HCT116 (cell line): ENCODE measurements around the gene MBD3L1. TPM values are rescaled to one million over a fixed set of nuclear protein-coding genes. Genes with fewer than 3 reads are reported as not detected.

Source experiments
- ATAC-seq: fragments of 200-7000 bp; cut with Tn5 transposase; 2 replicates; pipeline ENCODE4 v1.9.1; 2020; ENCODE audit warnings: mild to moderate bottlenecking, moderate library complexity
- BruUV-seq: library from RNA; stranded (reverse); fragments of 400-500 nt; replicated peaks from 2 replicates; lab custom pipeline; 2021; lab: Mats Ljungman, UMichigan
- CTCF ChIA-PET: fragments of 300-600 bp; sonication (Branson Sonifier 250); formaldehyde crosslinking; loops from one replicate; lab custom pipeline; 2021; ENCODE audit warnings: antibody characterized with exemption; lab: Charles Lee
- POLR2A ChIA-PET: fragments of 300-600, 350-600 bp; sonication (Branson Sonifier 250); formaldehyde crosslinking; loops from one replicate; lab custom pipeline; 2021; ENCODE audit warnings: antibody characterized with exemption; lab: Charles Lee
- RAD21 ChIA-PET, 2 experiments: fragments of 300-600 bp; sonication (Branson Sonifier 250); formaldehyde crosslinking; loops; one replicate each; lab custom pipeline; 2023; ENCODE audit warnings: low total read pairs in 2 of 2; ENCODE audit not compliant: uncharacterized antibody in 2 of 2, unreplicated experiment in 2 of 2, low non-redundant PET in 1 of 2; lab: Charles Lee
- DNase-seq: peaks from one replicate; pipeline ENCODE4 v3.0.0-alpha.2; 2010; ENCODE audit warnings: low read depth, low spot score
- H2AFZ ChIP-seq: fragments of 200-600 bp; shearing (Covaris generic), sonication (generic); 2 replicates; pipeline ENCODE4 v1.6.1; 2017; ENCODE audit warnings: low read depth, mixed run types, mixed read lengths, antibody characterized with exemption, low read length; ENCODE audit not compliant: poor library complexity, severe bottlenecking
- H3K27ac ChIP-seq: 2 replicates; pipeline ENCODE4 v1.5.1; 2012; ENCODE audit warnings: low read depth, low read length
- H3K27me3 ChIP-seq: fragments of 200-600 bp; sonication (generic); 2 replicates; pipeline ENCODE4 v1.6.1; 2016; ENCODE audit warnings: mixed run types, low read length, mixed read lengths; ENCODE audit not compliant: insufficient read depth
- H3K36me3 ChIP-seq, 2 experiments: fragments of 200-500 bp in 1 of 2; fragments of 200-600 bp in 1 of 2; sonication (Bioruptor generic) in 1 of 2; sonication (generic) in 1 of 2; 2 replicates each; pipeline versions ENCODE4 v1.5.1 to v1.6.1; 2014 to 2016; ENCODE audit warnings: low read length in 2 of 2, inconsistent platforms in 1 of 2, mixed read lengths in 1 of 2, mixed run types in 1 of 2; ENCODE audit not compliant: insufficient read depth in 2 of 2, control insufficient read depth in 1 of 2
- H3K4me1 ChIP-seq, 2 experiments: fragments of 200-600 bp in 1 of 2; sonication (generic) in 1 of 2; 2 replicates each; pipeline versions ENCODE4 v1.5.1 to v1.6.1; 2012 to 2017; ENCODE audit warnings: low read length in 2 of 2, inconsistent platforms in 1 of 2, mild to moderate bottlenecking in 1 of 2, mixed read lengths in 1 of 2, mixed run types in 1 of 2, moderate library complexity in 1 of 2; ENCODE audit not compliant: insufficient read depth in 2 of 2, control insufficient read depth in 1 of 2
- H3K4me2 ChIP-seq: fragments of 200-600 bp; sonication (generic); 2 replicates; pipeline ENCODE4 v1.6.1; 2017; ENCODE audit warnings: mixed run types, low read length, mixed read lengths
- H3K4me3 ChIP-seq, 2 experiments: fragments of 200-600 bp in 1 of 2; sonication (generic) in 1 of 2; replicated peaks in 1 of 2; 2 replicates each; pipeline ENCODE4 v1.5.1; 2011 to 2016; ENCODE audit warnings: low read length in 2 of 2, control low read depth in 1 of 2, low read depth in 1 of 2, mild to moderate bottlenecking in 1 of 2, mixed read lengths in 1 of 2, mixed run types in 1 of 2
- H3K79me2 ChIP-seq: fragments of 200-600 bp; sonication (generic); 2 replicates; pipeline ENCODE4 v1.6.1; 2017; ENCODE audit warnings: mild to moderate bottlenecking, mixed run types, low read length, moderate library complexity, mixed read lengths; ENCODE audit not compliant: insufficient read depth
- H3K9ac ChIP-seq: fragments of 200-600 bp; sonication (generic); 2 replicates; pipeline ENCODE4 v1.6.1; 2016; ENCODE audit warnings: low read length, mixed read lengths
- H3K9me2 ChIP-seq: fragments of 200-600 bp; sonication (generic), shearing (Covaris generic); 2 replicates; pipeline ENCODE4 v1.6.1; 2017; ENCODE audit warnings: mixed run types, mild to moderate bottlenecking, moderate library complexity; ENCODE audit not compliant: insufficient read depth
- H3K9me3 ChIP-seq, 2 experiments: fragments of 200-500 bp in 1 of 2; fragments of 200-600 bp in 1 of 2; sonication (Bioruptor generic) in 1 of 2; sonication (generic) in 1 of 2; 2 replicates each; pipeline ENCODE4 v1.6.1; 2014 to 2017; ENCODE audit warnings: low read length in 2 of 2, mixed read lengths in 2 of 2, inconsistent platforms in 1 of 2, low read depth in 1 of 2, mild to moderate bottlenecking in 1 of 2, mixed run types in 1 of 2, moderate library complexity in 1 of 2; ENCODE audit not compliant: control insufficient read depth in 1 of 2, insufficient read depth in 1 of 2
- H4K20me1 ChIP-seq: fragments of 200-600 bp; sonication (generic), shearing (Covaris generic); 2 replicates; pipeline ENCODE4 v1.6.1; 2017; ENCODE audit warnings: mixed run types, mild to moderate bottlenecking, moderate library complexity; ENCODE audit not compliant: insufficient read depth
- CBX3 ChIP-seq: IDR thresholded peaks from 2 replicates; pipeline ENCODE4 v1.6.1; 2012; ENCODE audit warnings: low read depth
- CTCF ChIP-seq, 3 experiments: fragments of 200-600 bp in 1 of 3; sonication (generic) in 1 of 3; IDR thresholded peaks in 2 of 3; conservative IDR thresholded peaks in 1 of 3; 2 replicates each; pipeline ENCODE4 v1.5.1; 2012 to 2017; ENCODE audit warnings: low read depth in 2 of 3, low read length in 2 of 3, antibody characterized with exemption in 1 of 3, borderline replicate concordance in 1 of 3, control low read depth in 1 of 3, mild to moderate bottlenecking in 1 of 3, mixed read lengths in 1 of 3, mixed run types in 1 of 3, moderate library complexity in 1 of 3; ENCODE audit not compliant: insufficient read depth in 1 of 3
- ELF1 ChIP-seq: IDR thresholded peaks from 2 replicates; pipeline ENCODE4 v1.6.1; 2012; ENCODE audit warnings: low read depth, borderline replicate concordance
- EZH2 ChIP-seq: fragments of 200-600 bp; sonication (generic); IDR thresholded peaks from 2 replicates; pipeline ENCODE4 v1.6.1; 2017; ENCODE audit warnings: antibody characterized with exemption, mixed run types
- EZH2phosphoT487 ChIP-seq: fragments of 200-600 bp; IDR thresholded peaks from 2 replicates; pipeline ENCODE4 v1.6.1; 2018; ENCODE audit warnings: antibody characterized with exemption, borderline replicate concordance
- JUND ChIP-seq: IDR thresholded peaks from 2 replicates; pipeline ENCODE4 v1.6.1; 2012
- POLR2A ChIP-seq: IDR thresholded peaks from 2 replicates; pipeline ENCODE4 v1.7.0; 2011; ENCODE audit warnings: borderline replicate concordance; ENCODE audit not compliant: insufficient read depth, insufficient read length; ENCODE audit errors: extremely low read depth
- RAD21 ChIP-seq: IDR thresholded peaks from 2 replicates; pipeline ENCODE4 v1.6.1; 2012; ENCODE audit warnings: low read depth, mild to moderate bottlenecking
- SP1 ChIP-seq: IDR thresholded peaks from 2 replicates; pipeline ENCODE4 v1.6.1; 2012; ENCODE audit warnings: low read depth
- SRF ChIP-seq: IDR thresholded peaks from 2 replicates; pipeline ENCODE4 v1.6.1; 2012; ENCODE audit warnings: low read depth
- TCF7L2 ChIP-seq: IDR thresholded peaks from 2 replicates; pipeline ENCODE4 v1.7.0; 2011; ENCODE audit warnings: borderline replicate concordance, inconsistent platforms; ENCODE audit not compliant: insufficient read depth, insufficient read length; ENCODE audit errors: extremely low read depth
- ZBTB33 ChIP-seq: IDR thresholded peaks from 2 replicates; pipeline ENCODE4 v1.6.1; 2011; ENCODE audit warnings: mild to moderate bottlenecking, low read length, moderate library complexity; ENCODE audit not compliant: insufficient replicate concordance; ENCODE audit errors: extremely low read depth
- intact Hi-C: fragments of 100-400 bp; cut with micrococcal nuclease; formaldehyde crosslinking; loops from 2 replicates; pipeline ENCODE4 v1.10.0; 2022
- total RNA-seq: library from RNA; stranded (reverse); gene quantifications from one replicate; pipeline ENCODE4 v1.2.1, GENCODE V29; 2021; ENCODE audit not compliant: unreplicated experiment

Gene MBD3L1
- total RNA-seq, 1 experiment from 2014 or later, result not detected

DNA sequence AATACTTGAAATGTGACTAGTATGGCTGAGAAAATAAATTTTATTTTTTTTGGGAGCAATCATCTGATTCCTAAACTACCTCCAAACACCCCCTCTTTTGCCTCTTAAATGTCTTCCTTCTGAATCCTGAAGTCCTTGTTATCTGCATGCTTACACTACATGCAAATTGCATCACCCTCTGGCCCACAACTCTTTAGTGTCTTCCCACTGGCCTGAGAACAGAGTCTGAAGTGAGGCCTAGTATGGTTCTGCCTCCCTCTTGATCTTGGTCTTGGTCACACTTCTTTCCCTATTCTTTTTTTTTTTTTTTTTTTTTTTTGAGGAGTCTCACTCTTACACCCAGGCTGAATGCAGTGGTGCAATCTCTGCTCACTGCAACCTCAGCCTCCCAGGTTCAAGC, 4.9 kb upstream of the MBD3L1 start:
- CTCF ChIA-PET, result no interaction called here
- no peaks in the 10 kb centered on the region for H4K20me1 ChIP-seq
- DNase-seq, result no peak
- no peaks in the 10 kb centered on the region for H3K27me3 ChIP-seq
- no TSS peak for BruUV-seq
- ATAC-seq, result no peak
- peaks cover 2 to 9% of the 10 kb centered on the region in 2 experiments; a peak in 2 of 4 replicates for H3K4me1 ChIP-seq
- no peak overlapping the region for H3K27ac ChIP-seq
- no peak overlapping the region for H2AFZ ChIP-seq
- RAD21 ChIA-PET, result no interaction called here
- H3K79me2 ChIP-seq, result no peaks in the 10 kb centered on the region
- no peaks in the 10 kb centered on the region; a peak in 1 of 4 replicates for H3K36me3 ChIP-seq
- no peaks in the 10 kb centered on the region for H3K9me2 ChIP-seq
- H3K9me3 ChIP-seq, result no peaks in the 10 kb centered on the region
- H3K9ac ChIP-seq, result no peak overlapping the region
- no peak overlapping the region for H3K4me3 ChIP-seq
- H3K4me2 ChIP-seq, result no peak overlapping the region
- intact Hi-C loops, result loop anchor here (2.0 kb wide), 1 partner anchor 254 kb away; no protein-coding TSS in a partner anchor
- TF ChIP-seq ZBTB33 (no peak), POLR2A (no peak), SRF (no peak), EZH2 (no peak), JUND (no peak), CTCF (IDR thresholded peaks at IDR 0.05 in 2 of 3, conservative IDR thresholded peaks at IDR 0.05 in 1 of 3; ENCODE audit: borderline replicate concordance in 1 of 3, insufficient read depth in 1 of 3, low read depth in 2 of 3, low read length in 2 of 3) (no peak), ELF1 (no peak), CBX3 (no peak), EZH2phosphoT487 (no peak), SP1 (no peak), RAD21 (no peak), TCF7L2 (no peak)
- POLR2A ChIA-PET, result no interaction called here
